Loucy (cell line): ENCODE data around the gene POLR3K.

Experiments used
- EZH2phosphoT487 ChIP-seq: fragments of 200-600 bp; IDR thresholded peaks from 2 replicates; pipeline ENCODE4 v1.6.1; 2018; ENCODE audit warnings: antibody characterized with exemption, mild to moderate bottlenecking, moderate library complexity, borderline replicate concordance
- TF ChIP-seq, protein P1 (sequence below): fragments of 200-600 bp; sonication (generic); conservative IDR thresholded peaks from 2 replicates; pipeline ENCODE4 v1.5.1; 2014; ENCODE audit warnings: mild to moderate bottlenecking, antibody characterized with exemption, low read length

DNA sequence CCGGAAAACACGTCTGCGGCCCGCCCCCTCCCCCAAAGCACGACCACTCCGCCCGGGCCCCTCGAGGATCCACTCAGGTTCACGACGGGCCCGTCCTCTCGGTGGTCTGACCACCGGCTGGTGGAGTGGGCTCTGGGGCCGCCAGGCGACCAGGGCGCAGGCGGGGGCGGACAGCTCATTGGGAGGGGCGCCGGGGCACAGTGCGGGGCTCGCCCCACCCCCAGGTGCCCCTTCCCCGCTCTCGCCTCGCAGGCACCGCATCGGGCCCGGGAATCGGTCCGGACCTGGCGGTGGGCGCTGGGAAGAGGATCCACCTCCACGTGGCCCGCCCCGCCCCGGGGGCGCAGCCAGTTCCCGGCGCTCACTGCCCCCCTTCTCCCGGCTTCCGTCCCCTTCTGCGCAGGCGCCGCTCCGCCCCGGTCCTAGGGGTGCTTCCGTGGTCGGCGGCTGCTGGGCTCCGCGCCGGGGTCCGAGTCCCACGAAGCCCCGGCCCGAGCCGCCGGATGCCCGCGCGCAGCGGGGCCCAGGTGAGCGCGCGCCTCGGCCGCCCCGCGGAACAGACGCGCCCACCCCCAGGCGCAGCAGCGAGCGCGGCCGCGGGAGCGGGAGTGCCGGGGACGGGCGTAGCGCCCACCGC lies 24.5 kb upstream of the POLR3K start, which contains the start of gene MPG:
- TF ChIP-seq, protein P1, sequence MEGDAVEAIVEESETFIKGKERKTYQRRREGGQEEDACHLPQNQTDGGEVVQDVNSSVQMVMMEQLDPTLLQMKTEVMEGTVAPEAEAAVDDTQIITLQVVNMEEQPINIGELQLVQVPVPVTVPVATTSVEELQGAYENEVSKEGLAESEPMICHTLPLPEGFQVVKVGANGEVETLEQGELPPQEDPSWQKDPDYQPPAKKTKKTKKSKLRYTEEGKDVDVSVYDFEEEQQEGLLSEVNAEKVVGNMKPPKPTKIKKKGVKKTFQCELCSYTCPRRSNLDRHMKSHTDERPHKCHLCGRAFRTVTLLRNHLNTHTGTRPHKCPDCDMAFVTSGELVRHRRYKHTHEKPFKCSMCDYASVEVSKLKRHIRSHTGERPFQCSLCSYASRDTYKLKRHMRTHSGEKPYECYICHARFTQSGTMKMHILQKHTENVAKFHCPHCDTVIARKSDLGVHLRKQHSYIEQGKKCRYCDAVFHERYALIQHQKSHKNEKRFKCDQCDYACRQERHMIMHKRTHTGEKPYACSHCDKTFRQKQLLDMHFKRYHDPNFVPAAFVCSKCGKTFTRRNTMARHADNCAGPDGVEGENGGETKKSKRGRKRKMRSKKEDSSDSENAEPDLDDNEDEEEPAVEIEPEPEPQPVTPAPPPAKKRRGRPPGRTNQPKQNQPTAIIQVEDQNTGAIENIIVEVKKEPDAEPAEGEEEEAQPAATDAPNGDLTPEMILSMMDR = no peak
- TF ChIP-seq EZH2phosphoT487 = no peak
